ENCODE measurements around the gene GALNT7. TPM values are rescaled to one million over a fixed set of nuclear protein-coding genes. Genes with fewer than 3 reads are reported as not detected.

The GALNT7 gene
- total RNA-seq, 2 donors from 2014 or later = 9.6 to 18.1 TPM

- Mint-ChIP-seq H3K27me3 (no peaks in the 10 kb centered on the region), H3K4me1 (peaks cover 16% of the 10 kb centered on the region), H3K27ac (no peak overlapping the region), H3K36me3 (ENCODE audit: low read depth) (no peaks in the 10 kb centered on the region), H3K4me3 (no peak overlapping the region), H3K9me3 (no peaks in the 10 kb centered on the region)
- no peak for ATAC-seq (replicated peaks)
Observed at GRCh38 chr4:173284463-173284862, 115.9 kb downstream of the GALNT7 start.

GRCh38 chr4:173287486-173287885 is 118.9 kb downstream of the GALNT7 start:
- H3K4me3 Mint-ChIP-seq = no peak overlapping the region
- no peak for ATAC-seq (replicated peaks)
- H3K9me3 Mint-ChIP-seq = no peaks in the 10 kb centered on the region
- H3K4me1 Mint-ChIP-seq = peaks cover 11% of the 10 kb centered on the region
- no peaks in the 10 kb centered on the region for H3K36me3 Mint-ChIP-seq (ENCODE audit: low read depth)
- H3K27me3 Mint-ChIP-seq = no peaks in the 10 kb centered on the region
- H3K27ac Mint-ChIP-seq = no peak overlapping the region

- peak; percentile 65 for ATAC-seq (replicated peaks)
- Mint-ChIP-seq H3K36me3 (ENCODE audit: low read depth) (no peaks in the 10 kb centered on the region), H3K9me3 (no peaks in the 10 kb centered on the region), H3K4me3 (peak overlapping the region; percentile 25), H3K27ac (no peak overlapping the region), H3K27me3 (no peaks in the 10 kb centered on the region), H3K4me1 (peaks cover 11% of the 10 kb centered on the region)
Observed at GRCh38 chr4:173288296-173288695, 119.7 kb downstream of the GALNT7 start.

GRCh38 chr4:173288698-173289352 is 120.2 kb downstream of the GALNT7 start:
- Mint-ChIP-seq H3K9me3 (no peaks in the 10 kb centered on the region), H3K36me3 (ENCODE audit: low read depth) (no peaks in the 10 kb centered on the region), H3K4me3 (peak overlapping the region; percentile 25), H3K27ac (peak overlapping the region; percentile 15), H3K27me3 (no peaks in the 10 kb centered on the region), H3K4me1 (peaks cover 11% of the 10 kb centered on the region)
- ATAC-seq (replicated peaks) = peak; percentile 57

GRCh38 chr4:173289353-173289727 is 120.7 kb downstream of the GALNT7 start:
- Mint-ChIP-seq H3K27me3 (no peaks in the 10 kb centered on the region), H3K9me3 (no peaks in the 10 kb centered on the region), H3K4me3 (peak overlapping the region; percentile 25), H3K27ac (peak overlapping the region; percentile 15), H3K4me1 (peaks cover 11% of the 10 kb centered on the region), H3K36me3 (ENCODE audit: low read depth) (no peaks in the 10 kb centered on the region)
- ATAC-seq (replicated peaks) = no peak

- peaks cover 11% of the 10 kb centered on the region for H3K4me1 Mint-ChIP-seq
Observed at GRCh38 chr4:173291899-173292298, 123.3 kb downstream of the GALNT7 start.

GRCh38 chr4:173293663-173294062 is 125.1 kb downstream of the GALNT7 start:
- no peaks in the 10 kb centered on the region for H3K27me3 Mint-ChIP-seq

More at GRCh38 chr4:173291899-173292298, 123.3 kb downstream of the GALNT7 start:
- no peak for ATAC-seq (replicated peaks)
- H3K27me3 Mint-ChIP-seq = no peaks in the 10 kb centered on the region
- H3K27ac Mint-ChIP-seq = no peak overlapping the region
- peaks cover 8% of the 10 kb centered on the region for H3K36me3 Mint-ChIP-seq (ENCODE audit: low read depth)
- H3K4me3 Mint-ChIP-seq = no peak overlapping the region
- H3K9me3 Mint-ChIP-seq = no peaks in the 10 kb centered on the region

GRCh38 chr4:173294444-173294843 is 125.8 kb downstream of the GALNT7 start:
- H3K4me3 Mint-ChIP-seq = no peak overlapping the region
- H3K27me3 Mint-ChIP-seq = no peaks in the 10 kb centered on the region
- H3K4me1 Mint-ChIP-seq = no peaks in the 10 kb centered on the region
- peaks cover 21% of the 10 kb centered on the region for H3K36me3 Mint-ChIP-seq (ENCODE audit: low read depth)
- ATAC-seq (replicated peaks) = no peak
- H3K9me3 Mint-ChIP-seq = no peaks in the 10 kb centered on the region
- no peak overlapping the region for H3K27ac Mint-ChIP-seq

More at GRCh38 chr4:173293663-173294062, 125.1 kb downstream of the GALNT7 start:
- no peak overlapping the region for H3K27ac Mint-ChIP-seq
- ATAC-seq (replicated peaks) = no peak
- no peaks in the 10 kb centered on the region for H3K9me3 Mint-ChIP-seq
- H3K36me3 Mint-ChIP-seq (ENCODE audit: low read depth) = peaks cover 21% of the 10 kb centered on the region
- H3K4me1 Mint-ChIP-seq = peaks cover 5% of the 10 kb centered on the region
- H3K4me3 Mint-ChIP-seq = no peak overlapping the region

- ATAC-seq (replicated peaks) = peak; percentile 31
- H3K27me3 Mint-ChIP-seq = no peaks in the 10 kb centered on the region
- H3K36me3 Mint-ChIP-seq (ENCODE audit: low read depth) = peaks cover 34% of the 10 kb centered on the region
- no peaks in the 10 kb centered on the region for H3K4me1 Mint-ChIP-seq
- H3K27ac Mint-ChIP-seq = peak overlapping the region; percentile 39
- H3K9me3 Mint-ChIP-seq = no peaks in the 10 kb centered on the region
- no peak overlapping the region for H3K4me3 Mint-ChIP-seq
Observed at GRCh38 chr4:173301518-173302201, 133.0 kb downstream of the GALNT7 start.

- Mint-ChIP-seq H3K36me3 (ENCODE audit: low read depth) (peaks cover 19% of the 10 kb centered on the region), H3K27ac (no peak overlapping the region), H3K4me1 (no peaks in the 10 kb centered on the region), H3K27me3 (no peaks in the 10 kb centered on the region), H3K9me3 (no peaks in the 10 kb centered on the region), H3K4me3 (no peak overlapping the region)
- ATAC-seq (replicated peaks) = no peak
Observed at GRCh38 chr4:173307778-173308177, 139.2 kb downstream of the GALNT7 start.

- Mint-ChIP-seq H3K4me1 (no peaks in the 10 kb centered on the region), H3K27ac (no peak overlapping the region), H3K9me3 (no peaks in the 10 kb centered on the region), H3K36me3 (ENCODE audit: low read depth) (no peaks in the 10 kb centered on the region), H3K4me3 (no peak overlapping the region), H3K27me3 (no peaks in the 10 kb centered on the region)
- ATAC-seq (replicated peaks) = no peak
Observed at GRCh38 chr4:173311368-173311767, 142.8 kb downstream of the GALNT7 start.

GRCh38 chr4:173314715-173315114 is 146.1 kb downstream of the GALNT7 start:
- H3K27me3 Mint-ChIP-seq = no peaks in the 10 kb centered on the region
- peaks cover 7% of the 10 kb centered on the region for H3K36me3 Mint-ChIP-seq (ENCODE audit: low read depth)
- ATAC-seq (replicated peaks) = no peak
- no peaks in the 10 kb centered on the region for H3K4me1 Mint-ChIP-seq
- H3K4me3 Mint-ChIP-seq = no peak overlapping the region
- H3K27ac Mint-ChIP-seq = no peak overlapping the region
- H3K9me3 Mint-ChIP-seq = no peaks in the 10 kb centered on the region

GRCh38 chr4:173316060-173316459 is 147.4 kb downstream of the GALNT7 start:
- Mint-ChIP-seq H3K27ac (no peak overlapping the region), H3K4me3 (no peak overlapping the region), H3K9me3 (no peaks in the 10 kb centered on the region), H3K27me3 (no peaks in the 10 kb centered on the region), H3K36me3 (ENCODE audit: low read depth) (peaks cover 11% of the 10 kb centered on the region), H3K4me1 (no peaks in the 10 kb centered on the region)
- no peak for ATAC-seq (replicated peaks)

- Mint-ChIP-seq H3K36me3 (ENCODE audit: low read depth) (peaks cover 21% of the 10 kb centered on the region), H3K9me3 (no peaks in the 10 kb centered on the region), H3K4me3 (no peak overlapping the region), H3K27ac (no peak overlapping the region), H3K4me1 (no peaks in the 10 kb centered on the region), H3K27me3 (no peaks in the 10 kb centered on the region)
- no peak for ATAC-seq (replicated peaks)
Observed at GRCh38 chr4:173317004-173317403, 148.4 kb downstream of the GALNT7 start.

- H3K9me3 Mint-ChIP-seq = no peaks in the 10 kb centered on the region
- no peaks in the 10 kb centered on the region for H3K27me3 Mint-ChIP-seq
- no peak overlapping the region for H3K27ac Mint-ChIP-seq
- H3K36me3 Mint-ChIP-seq (ENCODE audit: low read depth) = peaks cover 31% of the 10 kb centered on the region
- no peaks in the 10 kb centered on the region for H3K4me1 Mint-ChIP-seq
- no peak for ATAC-seq (replicated peaks)
- H3K4me3 Mint-ChIP-seq = no peak overlapping the region
Observed at GRCh38 chr4:173318240-173318639, 149.6 kb downstream of the GALNT7 start.
